HG03039 (cell line): ENCODE measurements around the gene OR2V2.
"Not testable (repeated sequence)": the region's sequence is repeated elsewhere in the genome, so short reads cannot be mapped to it uniquely, and the experiment has no call there.

Source experiments
- ATAC-seq: cut with Tn5 transposase; IDR thresholded peaks from one replicate; pipeline ENCODE4 v1.9.1; 2021; ENCODE audit warnings: mild to moderate bottlenecking, moderate library complexity; ENCODE audit not compliant: unreplicated experiment

OR2V2 gene

GRCh38 chr5:181114844-181115778 is 32.3 kb upstream of the OR2V2 start:
- ATAC-seq, result no peak

- ATAC-seq, result no peak
Measured at GRCh38 chr5:181118369-181118768, 29.0 kb upstream of the OR2V2 start.

GRCh38 chr5:181119105-181119504 is 28.3 kb upstream of the OR2V2 start:
- ATAC-seq, result no peak

GRCh38 chr5:181120306-181120705 is 27.1 kb upstream of the OR2V2 start:
- no peak for ATAC-seq

GRCh38 chr5:181120761-181121160 is 26.6 kb upstream of the OR2V2 start:
- no peak for ATAC-seq

GRCh38 chr5:181121675-181122561 is 25.5 kb upstream of the OR2V2 start:
- ATAC-seq, result no peak

GRCh38 chr5:181124526-181124925 is 22.9 kb upstream of the OR2V2 start:
- no peak for ATAC-seq

- no peak for ATAC-seq
Measured at GRCh38 chr5:181126841-181127240, 20.5 kb upstream of the OR2V2 start.

- ATAC-seq, result no peak
Measured at GRCh38 chr5:181127456-181127855, 19.9 kb upstream of the OR2V2 start.

- no peak for ATAC-seq
Measured at GRCh38 chr5:181127907-181128626, 19.3 kb upstream of the OR2V2 start.

- no peak for ATAC-seq
Measured at GRCh38 chr5:181129601-181130000, 17.8 kb upstream of the OR2V2 start.

GRCh38 chr5:181130081-181130480 is 17.3 kb upstream of the OR2V2 start:
- ATAC-seq, result not testable (repeated sequence)

- ATAC-seq, result no peak
Measured at GRCh38 chr5:181130832-181131496, 16.4 kb upstream of the OR2V2 start, which contains the start of gene OR2V1. OR2V1 (minus strand) TSS chr5:181131169; CDS start chr5:181125304, 5,865 bp downstream.

- no peak for ATAC-seq
Measured at GRCh38 chr5:181131514-181131913, 15.9 kb upstream of the OR2V2 start.

GRCh38 chr5:181133083-181133482 is 14.3 kb upstream of the OR2V2 start:
- no peak for ATAC-seq

GRCh38 chr5:181133610-181134231 is 13.7 kb upstream of the OR2V2 start:
- no peak for ATAC-seq

- no peak for ATAC-seq
Measured at GRCh38 chr5:181134259-181134658, 13.1 kb upstream of the OR2V2 start.

GRCh38 chr5:181136361-181136955 is 10.9 kb upstream of the OR2V2 start:
- no peak for ATAC-seq

- ATAC-seq, result no peak
Measured at GRCh38 chr5:181138258-181138657, 9.1 kb upstream of the OR2V2 start.

GRCh38 chr5:181140766-181141165 is 6.6 kb upstream of the OR2V2 start:
- ATAC-seq, result no peak
